Suprapubic skin (tissue), 4 donors: ENCODE data around the gene CYREN.
"Not testable (repeated sequence)": the region's sequence is repeated elsewhere in the genome, so short reads cannot be mapped to it uniquely, and the experiment has no call there.

ENCODE experiments used
- EP300 ChIP-seq: sonication (generic); formaldehyde crosslinking; IDR thresholded peaks from one replicate; pipeline ENCODE4 v1.6.1; 2017; ENCODE audit warnings: antibody characterized with exemption
- POLR2A ChIP-seq, 2 donors: fragments of 450-650 bp; IDR thresholded peaks; one replicate each; pipeline ENCODE4 v1.6.1; 2017; ENCODE audit warnings: antibody characterized with exemption in 2 of 2, mild to moderate bottlenecking in 2 of 2, moderate library complexity in 2 of 2
- POLR2AphosphoS5 ChIP-seq, 3 donors: sonication (generic); formaldehyde crosslinking; IDR thresholded peaks; one replicate each; pipeline ENCODE4 v1.6.1; 2017; ENCODE audit warnings: antibody characterized with exemption in 3 of 3
- TF ChIP-seq, protein P1 (sequence below), 2 donors: fragments of 200-600 bp in 1 of 2; fragments of 450-650 bp in 1 of 2; sonication (generic) in 1 of 2; IDR thresholded peaks; one replicate each; pipeline ENCODE4 v1.5.1; 2016 to 2019; ENCODE audit warnings: antibody characterized with exemption in 2 of 2, mild to moderate bottlenecking in 1 of 2, moderate library complexity in 1 of 2

DNA sequence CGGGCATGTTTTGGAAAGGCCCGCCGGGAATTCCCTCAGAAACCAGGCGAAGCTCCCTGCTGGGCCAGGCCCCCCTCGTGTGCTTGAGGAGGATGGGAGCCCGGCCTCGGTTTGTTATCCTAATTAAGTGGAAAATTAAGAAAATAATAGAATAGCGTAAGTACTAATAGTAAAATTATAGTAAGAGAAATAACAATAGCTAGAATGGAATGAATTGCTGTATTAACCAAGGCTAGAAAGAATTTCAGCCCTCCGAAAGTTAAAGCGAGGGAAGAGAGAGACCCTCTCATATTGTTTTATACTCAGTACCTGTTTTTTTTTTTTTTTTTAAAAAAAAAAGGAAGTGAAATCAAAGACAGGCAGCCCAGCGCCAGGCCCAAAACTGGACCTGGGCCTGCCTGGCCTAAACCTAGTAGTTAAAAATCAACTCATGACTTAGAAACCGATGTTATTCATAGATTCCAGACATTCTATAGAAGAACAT is 533 bp upstream of the CYREN start:
- not testable (repeated sequence) for TF ChIP-seq EP300; POLR2A (IDR thresholded peaks at IDR 0.05); POLR2AphosphoS5 (IDR thresholded peaks at IDR 0.05)
- TF ChIP-seq, protein P1, sequence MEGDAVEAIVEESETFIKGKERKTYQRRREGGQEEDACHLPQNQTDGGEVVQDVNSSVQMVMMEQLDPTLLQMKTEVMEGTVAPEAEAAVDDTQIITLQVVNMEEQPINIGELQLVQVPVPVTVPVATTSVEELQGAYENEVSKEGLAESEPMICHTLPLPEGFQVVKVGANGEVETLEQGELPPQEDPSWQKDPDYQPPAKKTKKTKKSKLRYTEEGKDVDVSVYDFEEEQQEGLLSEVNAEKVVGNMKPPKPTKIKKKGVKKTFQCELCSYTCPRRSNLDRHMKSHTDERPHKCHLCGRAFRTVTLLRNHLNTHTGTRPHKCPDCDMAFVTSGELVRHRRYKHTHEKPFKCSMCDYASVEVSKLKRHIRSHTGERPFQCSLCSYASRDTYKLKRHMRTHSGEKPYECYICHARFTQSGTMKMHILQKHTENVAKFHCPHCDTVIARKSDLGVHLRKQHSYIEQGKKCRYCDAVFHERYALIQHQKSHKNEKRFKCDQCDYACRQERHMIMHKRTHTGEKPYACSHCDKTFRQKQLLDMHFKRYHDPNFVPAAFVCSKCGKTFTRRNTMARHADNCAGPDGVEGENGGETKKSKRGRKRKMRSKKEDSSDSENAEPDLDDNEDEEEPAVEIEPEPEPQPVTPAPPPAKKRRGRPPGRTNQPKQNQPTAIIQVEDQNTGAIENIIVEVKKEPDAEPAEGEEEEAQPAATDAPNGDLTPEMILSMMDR (IDR thresholded peaks at IDR 0.05), result not testable (repeated sequence)
